ENCODE results near the gene ACP7.

ACP7 gene

DNA sequence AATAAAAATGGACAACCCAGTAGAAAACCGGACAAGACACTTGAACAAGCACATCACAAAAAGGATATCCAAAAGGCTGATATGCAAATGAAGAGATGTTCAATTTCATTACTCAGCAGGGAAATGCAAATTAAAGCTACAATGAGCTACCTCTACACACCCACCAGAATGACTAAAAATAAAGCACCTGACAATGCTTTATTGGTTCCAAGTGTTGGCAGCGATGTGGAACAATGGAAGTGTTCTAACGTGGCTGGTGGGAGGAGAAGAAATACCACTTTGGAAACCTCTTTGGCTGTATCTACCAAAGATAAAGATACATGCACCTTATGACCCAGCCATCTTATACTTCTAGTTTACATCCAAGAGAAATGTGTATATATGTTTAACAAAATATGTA, 3.7 kb upstream of the ACP7 start:
- Histone ChIP-seq H3K4me1 (ENCODE audit: low read length) (no peaks in the 10 kb centered on the region), H3F3A (ENCODE audit: insufficient read depth, low read length) (no peaks in the 10 kb centered on the region), H3K36me3 (replicated peaks; ENCODE audit: insufficient read depth, low read length) (no peaks in the 10 kb centered on the region), H3K27me3 (replicated peaks; ENCODE audit: insufficient read depth, low read length) (peaks cover 68% of the 10 kb centered on the region), H3K9me2 (replicated peaks; ENCODE audit: insufficient read depth, low read length) (no peaks in the 10 kb centered on the region), H4K20me1 (ENCODE audit: insufficient read depth, low read length) (no peaks in the 10 kb centered on the region), H3K79me2 (ENCODE audit: low read length) (no peaks in the 10 kb centered on the region), H3K4me2 (ENCODE audit: low read depth, low read length) (no peak overlapping the region), H3K9ac (ENCODE audit: low read length) (no peak overlapping the region), H3K4me3 (ENCODE audit: low read length) (no peak overlapping the region), H3K9me3 (replicated peaks; ENCODE audit: insufficient read depth, low read length) (no peaks in the 10 kb centered on the region), H2AFZ (ENCODE audit: low read length) (no peak overlapping the region), H3K27ac (ENCODE audit: low read length) (no peak overlapping the region)
- TF ChIP-seq, protein P1, sequence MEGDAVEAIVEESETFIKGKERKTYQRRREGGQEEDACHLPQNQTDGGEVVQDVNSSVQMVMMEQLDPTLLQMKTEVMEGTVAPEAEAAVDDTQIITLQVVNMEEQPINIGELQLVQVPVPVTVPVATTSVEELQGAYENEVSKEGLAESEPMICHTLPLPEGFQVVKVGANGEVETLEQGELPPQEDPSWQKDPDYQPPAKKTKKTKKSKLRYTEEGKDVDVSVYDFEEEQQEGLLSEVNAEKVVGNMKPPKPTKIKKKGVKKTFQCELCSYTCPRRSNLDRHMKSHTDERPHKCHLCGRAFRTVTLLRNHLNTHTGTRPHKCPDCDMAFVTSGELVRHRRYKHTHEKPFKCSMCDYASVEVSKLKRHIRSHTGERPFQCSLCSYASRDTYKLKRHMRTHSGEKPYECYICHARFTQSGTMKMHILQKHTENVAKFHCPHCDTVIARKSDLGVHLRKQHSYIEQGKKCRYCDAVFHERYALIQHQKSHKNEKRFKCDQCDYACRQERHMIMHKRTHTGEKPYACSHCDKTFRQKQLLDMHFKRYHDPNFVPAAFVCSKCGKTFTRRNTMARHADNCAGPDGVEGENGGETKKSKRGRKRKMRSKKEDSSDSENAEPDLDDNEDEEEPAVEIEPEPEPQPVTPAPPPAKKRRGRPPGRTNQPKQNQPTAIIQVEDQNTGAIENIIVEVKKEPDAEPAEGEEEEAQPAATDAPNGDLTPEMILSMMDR (IDR thresholded peaks at IDR 0.05; ENCODE audit: low read length), result no peak
- no peak for TF ChIP-seq EZH2 (optimal IDR thresholded peaks at IDR 0.05; ENCODE audit: low read depth, low read length)
- TF ChIP-seq EZH2phosphoT487 (IDR thresholded peaks at IDR 0.05; ENCODE audit: low read length), result no peak
- DNase-seq, result no peak

DNA sequence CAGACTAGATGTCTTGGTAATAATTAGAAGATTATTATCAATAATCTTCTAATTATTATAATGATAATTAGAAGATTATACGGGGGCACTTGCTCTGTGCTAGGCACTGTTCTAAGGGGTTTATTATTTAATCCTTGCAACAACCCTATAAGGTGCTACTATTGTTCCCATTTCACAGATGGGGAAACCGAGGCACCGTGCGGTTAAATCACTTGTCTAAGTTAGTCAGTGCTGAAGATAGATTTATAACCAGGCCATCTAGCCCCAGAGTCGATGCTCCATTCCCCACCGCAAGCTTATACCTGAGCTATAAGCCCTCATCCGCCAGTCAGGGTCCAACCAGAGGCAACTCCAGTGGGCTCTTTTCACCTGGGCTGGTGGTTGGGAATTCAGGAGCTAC, 2.0 kb upstream of the ACP7 start:
- no peaks in the 10 kb centered on the region for H3K9me3 ChIP-seq (replicated peaks; ENCODE audit: insufficient read depth, low read length)
- peaks cover 79% of the 10 kb centered on the region for H3K27me3 ChIP-seq (replicated peaks; ENCODE audit: insufficient read depth, low read length)
- no peak overlapping the region for H3K4me3 ChIP-seq (ENCODE audit: low read length)
- no peaks in the 10 kb centered on the region for H3K36me3 ChIP-seq (replicated peaks; ENCODE audit: insufficient read depth, low read length)
- no peaks in the 10 kb centered on the region for H4K20me1 ChIP-seq (ENCODE audit: insufficient read depth, low read length)
- no peaks in the 10 kb centered on the region for H3K4me1 ChIP-seq (ENCODE audit: low read length)
- no peak overlapping the region for H3K27ac ChIP-seq (ENCODE audit: low read length)
- H2AFZ ChIP-seq (ENCODE audit: low read length), result no peak overlapping the region
- no peak for DNase-seq
- no peaks in the 10 kb centered on the region for H3K79me2 ChIP-seq (ENCODE audit: low read length)
- H3K4me2 ChIP-seq (ENCODE audit: low read depth, low read length), result no peak overlapping the region
- no peaks in the 10 kb centered on the region for H3F3A ChIP-seq (ENCODE audit: insufficient read depth, low read length)
- no peak overlapping the region for H3K9ac ChIP-seq (ENCODE audit: low read length)
- TF ChIP-seq EZH2phosphoT487 (IDR thresholded peaks at IDR 0.05; ENCODE audit: low read length) (no peak), EZH2 (optimal IDR thresholded peaks at IDR 0.05; ENCODE audit: low read depth, low read length) (no peak)
- TF ChIP-seq, protein P1 (IDR thresholded peaks at IDR 0.05; ENCODE audit: low read length), result no peak
- no peaks in the 10 kb centered on the region for H3K9me2 ChIP-seq (replicated peaks; ENCODE audit: insufficient read depth, low read length)

DNA sequence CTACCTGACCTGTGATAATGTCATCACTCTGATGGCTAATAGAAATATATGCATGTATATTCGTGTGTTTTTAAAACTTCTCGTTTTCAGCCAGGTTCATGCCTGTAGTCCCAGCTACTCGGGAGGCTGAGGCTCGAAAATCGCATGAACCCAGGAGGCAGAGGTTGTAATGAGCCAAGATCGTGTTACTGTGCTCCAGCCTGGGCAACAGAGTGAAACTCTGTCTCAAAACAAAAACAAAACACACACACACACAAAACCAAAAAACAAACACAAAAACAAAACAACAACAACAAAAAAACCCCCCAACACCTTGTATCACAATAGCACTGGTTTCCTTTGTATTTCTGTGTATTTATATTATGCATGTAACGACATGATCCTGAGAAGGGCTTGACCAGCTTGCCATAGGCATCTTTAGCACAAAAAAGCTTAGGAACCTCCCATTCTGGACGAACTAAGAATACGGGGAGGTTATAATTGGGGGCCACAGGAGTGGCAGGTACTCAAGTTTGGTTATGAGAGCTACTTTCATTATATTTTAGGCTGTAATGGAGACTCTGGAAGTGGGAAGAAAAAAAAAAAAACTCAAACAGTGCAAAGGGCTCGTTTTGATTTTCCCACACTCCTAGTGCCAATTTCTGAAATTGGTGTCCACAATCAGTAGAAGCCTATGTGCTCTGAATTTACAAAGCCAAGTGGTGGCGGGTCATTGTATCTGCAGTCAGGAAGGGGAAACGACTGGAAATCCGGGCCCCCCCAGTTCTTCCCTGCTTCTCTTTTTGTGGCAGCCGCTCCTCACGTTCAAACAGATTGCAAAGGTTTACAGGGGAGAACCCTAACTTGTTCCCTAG, 1.2 kb upstream of the ACP7 start:
- H4K20me1 ChIP-seq (ENCODE audit: insufficient read depth, low read length), result no peaks in the 10 kb centered on the region
- no peak overlapping the region for H3K9ac ChIP-seq (ENCODE audit: low read length)
- no peak overlapping the region for H3K4me3 ChIP-seq (ENCODE audit: low read length)
- no peaks in the 10 kb centered on the region for H3K36me3 ChIP-seq (replicated peaks; ENCODE audit: insufficient read depth, low read length)
- no peak overlapping the region for H3K27ac ChIP-seq (ENCODE audit: low read length)
- no peak for DNase-seq
- H2AFZ ChIP-seq (ENCODE audit: low read length), result no peak overlapping the region
- H3K79me2 ChIP-seq (ENCODE audit: low read length), result no peaks in the 10 kb centered on the region
- no peaks in the 10 kb centered on the region for H3F3A ChIP-seq (ENCODE audit: insufficient read depth, low read length)
- H3K27me3 ChIP-seq (replicated peaks; ENCODE audit: insufficient read depth, low read length), result peaks cover 77% of the 10 kb centered on the region
- no peaks in the 10 kb centered on the region for H3K4me1 ChIP-seq (ENCODE audit: low read length)
- no peaks in the 10 kb centered on the region for H3K9me3 ChIP-seq (replicated peaks; ENCODE audit: insufficient read depth, low read length)
- TF ChIP-seq EZH2phosphoT487 (IDR thresholded peaks at IDR 0.05; ENCODE audit: low read length), result no peak
- no peaks in the 10 kb centered on the region for H3K9me2 ChIP-seq (replicated peaks; ENCODE audit: insufficient read depth, low read length)
- H3K4me2 ChIP-seq (ENCODE audit: low read depth, low read length), result no peak overlapping the region

DNA sequence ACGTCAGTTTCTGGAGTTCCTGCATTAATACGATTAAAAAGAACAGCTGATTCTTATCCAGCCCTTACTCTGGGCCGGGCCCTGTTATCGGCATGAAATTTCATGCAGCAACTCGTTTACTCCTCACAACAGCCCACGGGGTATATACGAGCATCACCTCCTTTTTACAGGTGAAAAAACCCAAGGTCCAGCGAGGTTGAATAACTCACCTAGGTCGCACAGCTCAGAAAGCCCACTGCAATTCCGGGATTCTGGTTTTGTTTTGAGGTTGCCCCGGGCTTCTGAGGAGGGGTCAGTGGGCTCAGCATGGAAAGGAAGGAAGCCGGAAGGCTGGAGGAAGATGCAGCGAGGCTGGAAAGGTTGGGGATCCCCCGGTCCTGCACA, 577 bp upstream of the ACP7 start:
- H3K9me3 ChIP-seq (replicated peaks; ENCODE audit: insufficient read depth, low read length), result no peaks in the 10 kb centered on the region
- TF ChIP-seq, protein P1 (IDR thresholded peaks at IDR 0.05; ENCODE audit: low read length), result no peak
- TF ChIP-seq EZH2phosphoT487 (IDR thresholded peaks at IDR 0.05; ENCODE audit: low read length) (no peak), EZH2 (optimal IDR thresholded peaks at IDR 0.05; ENCODE audit: low read depth, low read length) (no peak)
- no peaks in the 10 kb centered on the region for H3K9me2 ChIP-seq (replicated peaks; ENCODE audit: insufficient read depth, low read length)
- no peak for DNase-seq
- H3K4me3 ChIP-seq (ENCODE audit: low read length), result no peak overlapping the region
- H3K9ac ChIP-seq (ENCODE audit: low read length), result no peak overlapping the region
- H4K20me1 ChIP-seq (ENCODE audit: insufficient read depth, low read length), result no peaks in the 10 kb centered on the region
- H3K27me3 ChIP-seq (replicated peaks; ENCODE audit: insufficient read depth, low read length), result peaks cover 78% of the 10 kb centered on the region
- no peak overlapping the region for H3K27ac ChIP-seq (ENCODE audit: low read length)
- no peak overlapping the region for H2AFZ ChIP-seq (ENCODE audit: low read length)
- H3K79me2 ChIP-seq (ENCODE audit: low read length), result no peaks in the 10 kb centered on the region
- no peak overlapping the region for H3K4me2 ChIP-seq (ENCODE audit: low read depth, low read length)
- no peaks in the 10 kb centered on the region for H3F3A ChIP-seq (ENCODE audit: insufficient read depth, low read length)
- H3K36me3 ChIP-seq (replicated peaks; ENCODE audit: insufficient read depth, low read length), result no peaks in the 10 kb centered on the region
- no peaks in the 10 kb centered on the region for H3K4me1 ChIP-seq (ENCODE audit: low read length)
